Neural cell (in vitro differentiated cells): ENCODE data around the gene FERMT3. TPM values are rescaled to one million over a fixed set of nuclear protein-coding genes. Genes with fewer than 3 reads are reported as not detected.

ENCODE experiments used
- H2AFZ ChIP-seq: fragments of 200-600, 300-800 bp; sonication (generic), shearing (Covaris generic); 2 replicates; pipeline ENCODE4 v1.6.0; 2014; ENCODE audit warnings: low read depth, mild to moderate bottlenecking, antibody characterized with exemption, low read length, moderate library complexity
- H3F3A ChIP-seq: fragments of 200-600 bp; shearing (Covaris generic); 2 replicates; pipeline ENCODE4 v1.6.1; 2016; ENCODE audit warnings: mild to moderate bottlenecking, moderate library complexity, mixed read lengths, antibody characterized with exemption, low read length; ENCODE audit not compliant: insufficient read depth, poor library complexity, severe bottlenecking
- H3K27ac ChIP-seq: fragments of 200-600, 300-800 bp; sonication (generic), shearing (Covaris generic); 2 replicates; pipeline ENCODE4 v1.5.1; 2014; ENCODE audit warnings: mild to moderate bottlenecking, low read length, moderate library complexity
- H3K27me3 ChIP-seq: fragments of 300-800, 200-600 bp; sonication (generic), shearing (Covaris generic); 2 replicates; pipeline ENCODE4 v1.6.0; 2014; ENCODE audit warnings: mild to moderate bottlenecking, low read depth, low read length, moderate library complexity; ENCODE audit not compliant: insufficient read depth
- H3K36me3 ChIP-seq: fragments of 300-800, 200-600 bp; sonication (generic), shearing (Covaris generic); 2 replicates; pipeline ENCODE4 v1.5.1; 2014; ENCODE audit warnings: mild to moderate bottlenecking, antibody characterized with exemption, low read length, moderate library complexity; ENCODE audit not compliant: insufficient read depth
- H3K4me2 ChIP-seq: fragments of 300-800, 200-600 bp; sonication (generic), shearing (Covaris generic); 2 replicates; pipeline ENCODE4 v1.6.0; 2014; ENCODE audit warnings: mild to moderate bottlenecking, low read length
- H3K4me3 ChIP-seq: fragments of 300-800, 200-600 bp; sonication (generic), shearing (Covaris generic); 2 replicates; pipeline ENCODE4 v1.5.1; 2014; ENCODE audit warnings: mild to moderate bottlenecking, low read length, moderate library complexity
- H3K79me2 ChIP-seq: fragments of 200-600 bp; shearing (Covaris generic); replicated peaks from 2 replicates; pipeline ENCODE4 v1.6.0; 2014; ENCODE audit warnings: mild to moderate bottlenecking, low read length, moderate library complexity; ENCODE audit not compliant: insufficient read depth
- H3K9ac ChIP-seq: fragments of 300-800, 200-600 bp; sonication (generic), shearing (Covaris generic); 2 replicates; pipeline ENCODE4 v1.6.1; 2016; ENCODE audit warnings: mild to moderate bottlenecking, low read length, mixed read lengths
- H3K9me2 ChIP-seq: fragments of 200-600 bp; shearing (Covaris generic); 2 replicates; pipeline ENCODE4 v1.6.1; 2016; ENCODE audit warnings: mild to moderate bottlenecking, low read length, mixed read lengths; ENCODE audit not compliant: insufficient read depth
- H3K9me3 ChIP-seq: fragments of 200-600, 300-800 bp; sonication (generic), shearing (Covaris generic); 2 replicates; pipeline ENCODE4 v1.6.1; 2016; ENCODE audit warnings: mild to moderate bottlenecking, mixed run types, low read length, moderate library complexity, mixed read lengths
- H4K20me1 ChIP-seq: fragments of 200-600 bp; shearing (Covaris generic); 2 replicates; pipeline ENCODE4 v1.6.1; 2016; ENCODE audit warnings: mild to moderate bottlenecking, mixed run types; ENCODE audit not compliant: insufficient read depth
- EP300 ChIP-seq: fragments of 450-650 bp; conservative IDR thresholded peaks from 2 replicates; pipeline ENCODE4 v1.6.1; 2014; ENCODE audit warnings: antibody characterized with exemption, mild to moderate bottlenecking, moderate library complexity; ENCODE audit not compliant: poor library complexity, severe bottlenecking
- EZH2 ChIP-seq: fragments of 200-600, 300-800 bp; shearing (Covaris generic), sonication (generic); IDR thresholded peaks from 2 replicates; pipeline ENCODE4 v1.6.1; 2014; ENCODE audit warnings: antibody characterized with exemption, low read length, borderline replicate concordance, mild to moderate bottlenecking; ENCODE audit not compliant: insufficient read depth, poor library complexity, severe bottlenecking
- MXI1 ChIP-seq: fragments of 450-650 bp; conservative IDR thresholded peaks from 2 replicates; pipeline ENCODE4 v1.6.1; 2014; ENCODE audit warnings: antibody characterized with exemption, mild to moderate bottlenecking; ENCODE audit not compliant: poor library complexity, severe bottlenecking
- POLR2AphosphoS5 ChIP-seq: IDR thresholded peaks from 2 replicates; pipeline ENCODE4 v1.6.1; 2012
- RAD21 ChIP-seq: fragments of 450-650 bp; conservative IDR thresholded peaks from 2 replicates; pipeline ENCODE4 v1.6.1; 2014; ENCODE audit warnings: antibody characterized with exemption, mild to moderate bottlenecking, moderate library complexity
- SMC3 ChIP-seq: fragments of 450-650 bp; conservative IDR thresholded peaks from 2 replicates; pipeline ENCODE4 v1.6.1; 2014; ENCODE audit warnings: antibody characterized with exemption, mild to moderate bottlenecking, moderate library complexity; ENCODE audit not compliant: poor library complexity
- TAF1 ChIP-seq: IDR thresholded peaks from 2 replicates; pipeline ENCODE4 v1.6.1; 2012; ENCODE audit warnings: low read depth
- polyA plus RNA-seq: library from polyadenylated mRNA; depleted of rRNA; stranded (reverse); fragments of >200 nt; gene quantifications from 2 replicates; pipeline ENCODE4 v1.2.3, GENCODE V29; 2014
- TF ChIP-seq, protein P1 (sequence below): fragments of 450-650 bp; IDR thresholded peaks from 2 replicates; pipeline ENCODE4 v1.5.1; 2014; ENCODE audit warnings: antibody characterized with exemption, mild to moderate bottlenecking, moderate library complexity; ENCODE audit not compliant: poor library complexity, severe bottlenecking
- TF ChIP-seq, protein P2 (sequence below): IDR thresholded peaks from 2 replicates; pipeline ENCODE4 v1.6.1; 2012; ENCODE audit warnings: borderline replicate concordance

Gene FERMT3
- polyA plus RNA-seq, 1 donor from 2014 or later = 0.89 TPM

DNA sequence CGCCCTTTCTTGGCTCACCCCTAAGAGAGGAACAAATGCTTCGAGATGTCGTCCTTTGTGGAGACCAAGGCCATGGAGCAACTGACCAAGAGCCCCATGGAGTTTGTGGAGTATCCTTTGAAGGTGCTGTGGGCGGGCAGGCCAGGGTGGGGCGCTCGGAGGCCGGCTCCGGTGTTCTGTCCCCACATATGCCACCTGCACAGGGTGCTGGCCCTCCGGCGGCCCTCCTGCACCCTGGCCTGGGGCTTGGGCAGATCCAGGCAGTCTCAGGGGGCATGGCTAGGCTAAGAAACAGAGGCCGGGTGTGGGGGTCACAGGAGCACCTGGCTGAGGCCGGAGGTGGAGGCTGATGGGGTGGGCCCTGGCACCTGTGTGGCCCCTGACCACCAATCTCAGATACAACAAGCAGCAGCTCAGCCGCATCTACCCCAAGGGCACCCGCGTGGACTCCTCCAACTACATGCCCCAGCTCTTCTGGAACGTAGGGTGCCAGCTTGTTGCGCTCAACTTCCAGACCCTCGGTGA lies 55.1 kb downstream of the FERMT3 start:
- Histone ChIP-seq H3K9me2 (no peaks in the 10 kb centered on the region), H3K27ac (no peak overlapping the region), H3K36me3 (no peaks in the 10 kb centered on the region), H4K20me1 (no peaks in the 10 kb centered on the region), H3F3A (no peaks in the 10 kb centered on the region), H3K27me3 (no peaks in the 10 kb centered on the region), H3K9me3 (no peaks in the 10 kb centered on the region), H3K4me3 (no peak overlapping the region), H2AFZ (no peak overlapping the region), H3K9ac (no peak overlapping the region), H3K4me2 (no peak overlapping the region), H3K79me2 (no peaks in the 10 kb centered on the region)
- TF ChIP-seq MXI1 (no peak), TAF1 (no peak), SMC3 (no peak), RAD21 (no peak), EP300 (no peak), POLR2AphosphoS5 (no peak), EZH2 (no peak)
- TF ChIP-seq, protein P1, sequence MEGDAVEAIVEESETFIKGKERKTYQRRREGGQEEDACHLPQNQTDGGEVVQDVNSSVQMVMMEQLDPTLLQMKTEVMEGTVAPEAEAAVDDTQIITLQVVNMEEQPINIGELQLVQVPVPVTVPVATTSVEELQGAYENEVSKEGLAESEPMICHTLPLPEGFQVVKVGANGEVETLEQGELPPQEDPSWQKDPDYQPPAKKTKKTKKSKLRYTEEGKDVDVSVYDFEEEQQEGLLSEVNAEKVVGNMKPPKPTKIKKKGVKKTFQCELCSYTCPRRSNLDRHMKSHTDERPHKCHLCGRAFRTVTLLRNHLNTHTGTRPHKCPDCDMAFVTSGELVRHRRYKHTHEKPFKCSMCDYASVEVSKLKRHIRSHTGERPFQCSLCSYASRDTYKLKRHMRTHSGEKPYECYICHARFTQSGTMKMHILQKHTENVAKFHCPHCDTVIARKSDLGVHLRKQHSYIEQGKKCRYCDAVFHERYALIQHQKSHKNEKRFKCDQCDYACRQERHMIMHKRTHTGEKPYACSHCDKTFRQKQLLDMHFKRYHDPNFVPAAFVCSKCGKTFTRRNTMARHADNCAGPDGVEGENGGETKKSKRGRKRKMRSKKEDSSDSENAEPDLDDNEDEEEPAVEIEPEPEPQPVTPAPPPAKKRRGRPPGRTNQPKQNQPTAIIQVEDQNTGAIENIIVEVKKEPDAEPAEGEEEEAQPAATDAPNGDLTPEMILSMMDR = no peak
- TF ChIP-seq, protein P2, sequence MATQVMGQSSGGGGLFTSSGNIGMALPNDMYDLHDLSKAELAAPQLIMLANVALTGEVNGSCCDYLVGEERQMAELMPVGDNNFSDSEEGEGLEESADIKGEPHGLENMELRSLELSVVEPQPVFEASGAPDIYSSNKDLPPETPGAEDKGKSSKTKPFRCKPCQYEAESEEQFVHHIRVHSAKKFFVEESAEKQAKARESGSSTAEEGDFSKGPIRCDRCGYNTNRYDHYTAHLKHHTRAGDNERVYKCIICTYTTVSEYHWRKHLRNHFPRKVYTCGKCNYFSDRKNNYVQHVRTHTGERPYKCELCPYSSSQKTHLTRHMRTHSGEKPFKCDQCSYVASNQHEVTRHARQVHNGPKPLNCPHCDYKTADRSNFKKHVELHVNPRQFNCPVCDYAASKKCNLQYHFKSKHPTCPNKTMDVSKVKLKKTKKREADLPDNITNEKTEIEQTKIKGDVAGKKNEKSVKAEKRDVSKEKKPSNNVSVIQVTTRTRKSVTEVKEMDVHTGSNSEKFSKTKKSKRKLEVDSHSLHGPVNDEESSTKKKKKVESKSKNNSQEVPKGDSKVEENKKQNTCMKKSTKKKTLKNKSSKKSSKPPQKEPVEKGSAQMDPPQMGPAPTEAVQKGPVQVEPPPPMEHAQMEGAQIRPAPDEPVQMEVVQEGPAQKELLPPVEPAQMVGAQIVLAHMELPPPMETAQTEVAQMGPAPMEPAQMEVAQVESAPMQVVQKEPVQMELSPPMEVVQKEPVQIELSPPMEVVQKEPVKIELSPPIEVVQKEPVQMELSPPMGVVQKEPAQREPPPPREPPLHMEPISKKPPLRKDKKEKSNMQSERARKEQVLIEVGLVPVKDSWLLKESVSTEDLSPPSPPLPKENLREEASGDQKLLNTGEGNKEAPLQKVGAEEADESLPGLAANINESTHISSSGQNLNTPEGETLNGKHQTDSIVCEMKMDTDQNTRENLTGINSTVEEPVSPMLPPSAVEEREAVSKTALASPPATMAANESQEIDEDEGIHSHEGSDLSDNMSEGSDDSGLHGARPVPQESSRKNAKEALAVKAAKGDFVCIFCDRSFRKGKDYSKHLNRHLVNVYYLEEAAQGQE = no peak

DNA sequence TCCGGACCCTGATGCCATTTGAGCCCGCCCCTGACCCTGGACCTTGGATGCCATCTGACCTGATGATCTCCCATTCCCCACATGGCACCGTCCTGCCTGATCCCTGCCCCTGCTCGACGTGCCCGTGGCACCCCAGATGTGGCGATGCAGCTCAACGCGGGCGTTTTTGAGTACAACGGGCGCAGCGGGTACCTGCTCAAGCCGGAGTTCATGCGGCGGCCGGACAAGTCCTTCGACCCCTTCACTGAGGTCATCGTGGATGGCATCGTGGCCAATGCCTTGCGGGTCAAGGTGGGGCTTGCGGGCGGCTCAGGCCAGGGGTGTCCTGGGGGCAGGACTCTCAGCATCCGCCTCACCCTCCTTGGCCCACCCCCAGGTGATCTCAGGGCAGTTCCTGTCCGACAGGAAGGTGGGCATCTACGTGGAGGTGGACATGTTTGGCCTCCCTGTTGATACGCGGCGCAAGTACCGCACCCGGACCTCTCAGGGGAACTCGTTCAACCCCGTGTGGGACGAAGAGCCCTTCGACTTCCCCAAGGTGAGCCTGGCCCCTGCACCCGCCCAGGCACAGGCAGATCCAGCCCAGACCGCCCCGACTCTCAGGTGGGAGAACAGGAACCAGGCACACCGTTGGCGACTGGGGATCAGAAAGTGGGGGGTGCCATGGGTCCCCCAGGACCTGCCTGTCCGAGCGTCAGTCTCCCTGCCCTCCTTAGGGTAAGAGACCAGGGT lies 55.9 kb downstream of the FERMT3 start:
- Histone ChIP-seq H3K36me3 (no peaks in the 10 kb centered on the region), H3K79me2 (no peaks in the 10 kb centered on the region), H3K27me3 (no peaks in the 10 kb centered on the region), H4K20me1 (no peaks in the 10 kb centered on the region), H3K4me3 (no peak overlapping the region), H3K9me3 (no peaks in the 10 kb centered on the region), H3K9ac (no peak overlapping the region), H2AFZ (no peak overlapping the region), H3K9me2 (no peaks in the 10 kb centered on the region), H3F3A (no peaks in the 10 kb centered on the region), H3K4me2 (no peak overlapping the region), H3K27ac (no peak overlapping the region)
- TF ChIP-seq POLR2AphosphoS5 (no peak), RAD21 (no peak), SMC3 (no peak), TAF1 (no peak), MXI1 (no peak), EZH2 (no peak), EP300 (no peak)
- TF ChIP-seq, protein P2 = no peak
- TF ChIP-seq, protein P1 = no peak
